T-helper 22 cell (primary cell): ENCODE measurements around the gene TCP1.
"Not testable (repeated sequence)": the region's sequence is repeated elsewhere in the genome, so short reads cannot be mapped to it uniquely, and the experiment has no call there.

ENCODE experiments used
- DNase-seq: peaks from one replicate; pipeline ENCODE4 v3.0.0-alpha.2; 2020; ENCODE audit warnings: low read depth

TCP1 gene

GRCh38 chr6:159736908-159737307 is 52.5 kb downstream of the TCP1 start:
- no peak for DNase-seq

GRCh38 chr6:159733395-159733794 is 56.0 kb downstream of the TCP1 start:
- DNase-seq: not testable (repeated sequence)

DNA sequence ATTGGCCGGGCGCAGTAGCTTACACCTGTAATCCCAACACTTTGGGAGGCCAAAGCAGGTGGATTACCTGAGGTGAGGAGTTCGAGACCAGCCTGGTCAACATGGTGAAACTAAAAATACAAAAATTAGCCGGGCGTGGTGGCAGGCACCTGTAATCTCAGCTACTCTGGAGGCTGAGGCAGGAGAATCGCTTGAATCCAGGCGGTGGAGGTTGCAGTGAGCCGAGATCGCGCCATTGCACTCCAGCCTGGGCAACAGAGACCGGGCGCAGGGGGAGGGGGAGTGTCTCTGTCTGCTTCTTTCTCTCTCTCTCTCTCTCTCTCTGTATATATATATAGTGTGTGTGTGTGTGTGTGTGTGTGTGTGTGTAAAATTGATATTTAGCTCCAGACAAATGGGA is 56.9 kb downstream of the TCP1 start:
- DNase-seq: not testable (repeated sequence)

GRCh38 chr6:159730332-159730676 is 59.1 kb downstream of the TCP1 start:
- DNase-seq: no peak

DNA sequence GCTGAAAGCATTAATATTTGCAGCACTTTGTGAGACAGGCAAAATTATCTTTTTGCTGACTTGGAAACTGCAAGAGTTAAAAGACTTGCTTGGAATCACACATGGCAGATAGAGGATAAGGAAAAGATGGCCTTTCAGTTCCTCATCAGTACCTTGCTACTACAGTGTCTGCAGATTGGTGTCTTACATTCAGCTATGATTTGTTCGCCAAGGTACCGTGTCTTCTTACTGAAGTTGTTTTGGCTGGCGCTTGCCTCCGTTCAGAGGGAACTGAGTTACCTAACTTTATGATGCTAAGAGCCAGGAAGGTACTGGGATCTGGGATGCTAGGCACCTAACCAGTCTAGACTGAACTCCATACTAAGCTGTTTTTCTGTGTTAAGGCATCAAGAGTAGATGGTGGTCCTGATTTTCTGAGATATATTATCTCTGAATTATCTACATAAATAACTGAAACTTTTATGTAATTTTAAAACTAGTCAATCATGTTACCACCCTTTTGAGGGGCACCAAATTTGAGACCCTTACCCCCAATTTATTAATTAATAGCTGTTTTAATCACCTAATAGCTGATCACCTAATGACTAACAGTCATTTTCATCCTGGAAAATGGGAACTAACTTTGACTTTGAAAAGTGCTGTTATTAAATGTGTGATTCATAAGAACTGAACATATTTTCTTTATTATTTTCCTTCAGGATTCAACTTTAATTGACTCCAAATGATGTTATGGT is 59.6 kb downstream of the TCP1 start:
- no peak for DNase-seq

GRCh38 chr6:159728531-159728964 is 60.9 kb downstream of the TCP1 start:
- DNase-seq: no peak
